ENCODE data around the gene GALNT16.

GRCh38 chr14:69349091-69349777 lies 89.3 kb downstream of the GALNT16 start:
- no peak for TF ChIP-seq CTCF (IDR thresholded peaks at IDR 0.05)
- TF ChIP-seq EZH2 (IDR thresholded peaks at IDR 0.05; ENCODE audit: borderline replicate concordance, insufficient read depth, low read depth, low read length, poor library complexity, severe bottlenecking), result no peak
